D721Med (cell line): ENCODE results near the gene AHNAK2.
"Not testable (repeated sequence)": the region's sequence is repeated elsewhere in the genome, so short reads cannot be mapped to it uniquely, and the experiment has no call there.

ENCODE experiments used
- DNase-seq: peaks from one replicate; pipeline ENCODE4 v3.0.0; 2011; ENCODE audit warnings: low spot score; ENCODE audit not compliant: insufficient read length
- FAIRE-seq: peaks from 2 replicates; lab custom pipeline; 2011; peaks lifted over from hg19 to GRCh38; lab: Jason Lieb, UNC
- TF ChIP-seq, protein P1 (sequence below): IDR thresholded peaks from 2 replicates; pipeline ENCODE4 v1.5.1; 2012; ENCODE audit warnings: mild to moderate bottlenecking, control low read depth; ENCODE audit not compliant: insufficient read depth; ENCODE audit errors: missing control alignments

The AHNAK2 gene

DNA sequence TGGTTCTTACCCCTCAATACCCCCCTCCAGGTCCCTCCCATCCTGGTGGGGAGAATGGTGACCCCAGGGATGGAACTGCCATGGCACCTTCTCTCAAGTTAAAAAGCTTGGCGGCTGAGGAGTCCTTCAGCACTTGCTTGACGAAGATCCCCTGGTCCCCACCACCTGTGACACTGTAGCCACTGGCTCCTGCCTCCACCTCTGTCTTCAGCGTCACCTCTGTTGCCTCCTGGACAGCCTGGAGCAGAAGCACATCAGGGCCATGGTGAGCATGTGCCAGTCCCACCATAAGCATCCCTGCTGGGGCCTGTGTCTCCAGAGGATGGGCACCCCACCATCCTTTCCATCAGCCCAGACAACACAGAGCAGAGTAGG is 22.8 kb downstream of the AHNAK2 start:
- TF ChIP-seq, protein P1, sequence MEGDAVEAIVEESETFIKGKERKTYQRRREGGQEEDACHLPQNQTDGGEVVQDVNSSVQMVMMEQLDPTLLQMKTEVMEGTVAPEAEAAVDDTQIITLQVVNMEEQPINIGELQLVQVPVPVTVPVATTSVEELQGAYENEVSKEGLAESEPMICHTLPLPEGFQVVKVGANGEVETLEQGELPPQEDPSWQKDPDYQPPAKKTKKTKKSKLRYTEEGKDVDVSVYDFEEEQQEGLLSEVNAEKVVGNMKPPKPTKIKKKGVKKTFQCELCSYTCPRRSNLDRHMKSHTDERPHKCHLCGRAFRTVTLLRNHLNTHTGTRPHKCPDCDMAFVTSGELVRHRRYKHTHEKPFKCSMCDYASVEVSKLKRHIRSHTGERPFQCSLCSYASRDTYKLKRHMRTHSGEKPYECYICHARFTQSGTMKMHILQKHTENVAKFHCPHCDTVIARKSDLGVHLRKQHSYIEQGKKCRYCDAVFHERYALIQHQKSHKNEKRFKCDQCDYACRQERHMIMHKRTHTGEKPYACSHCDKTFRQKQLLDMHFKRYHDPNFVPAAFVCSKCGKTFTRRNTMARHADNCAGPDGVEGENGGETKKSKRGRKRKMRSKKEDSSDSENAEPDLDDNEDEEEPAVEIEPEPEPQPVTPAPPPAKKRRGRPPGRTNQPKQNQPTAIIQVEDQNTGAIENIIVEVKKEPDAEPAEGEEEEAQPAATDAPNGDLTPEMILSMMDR = no peak
- DNase-seq (no peak), FAIRE-seq (no peak)

DNA sequence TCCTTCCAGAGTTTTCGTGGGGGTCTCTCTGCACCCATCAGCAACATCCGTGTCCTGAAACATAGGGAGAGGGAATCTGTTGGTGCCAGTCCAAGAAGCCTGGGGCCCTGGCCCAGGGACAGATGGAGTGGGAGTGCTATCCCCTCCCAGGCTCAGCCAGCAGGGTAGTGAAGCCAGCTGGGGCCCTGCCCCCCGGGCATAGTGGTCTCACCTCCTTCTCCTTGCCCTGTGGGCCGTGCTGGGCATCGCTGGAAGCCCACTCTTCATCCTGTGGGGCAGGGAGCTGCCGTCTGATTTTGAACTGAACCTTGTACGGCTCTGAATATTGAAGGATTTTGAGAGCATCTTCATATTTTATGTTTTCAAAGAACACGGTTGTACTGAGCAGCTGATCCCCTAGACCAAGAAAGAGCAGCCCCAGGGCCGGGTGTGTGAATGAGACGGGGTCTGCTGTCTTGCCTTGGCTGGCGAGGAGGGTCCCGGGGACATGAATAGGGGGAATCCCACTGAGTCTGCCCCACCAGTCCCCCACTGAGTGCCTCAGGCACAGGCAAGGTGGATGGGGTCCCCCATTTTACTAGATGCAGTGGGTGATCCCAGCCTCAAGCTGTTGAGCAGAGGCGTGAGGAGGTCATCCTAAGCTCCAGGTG is 23.3 kb downstream of the AHNAK2 start:
- TF ChIP-seq, protein P1 = no peak
- FAIRE-seq (no peak), DNase-seq (no peak)

DNA sequence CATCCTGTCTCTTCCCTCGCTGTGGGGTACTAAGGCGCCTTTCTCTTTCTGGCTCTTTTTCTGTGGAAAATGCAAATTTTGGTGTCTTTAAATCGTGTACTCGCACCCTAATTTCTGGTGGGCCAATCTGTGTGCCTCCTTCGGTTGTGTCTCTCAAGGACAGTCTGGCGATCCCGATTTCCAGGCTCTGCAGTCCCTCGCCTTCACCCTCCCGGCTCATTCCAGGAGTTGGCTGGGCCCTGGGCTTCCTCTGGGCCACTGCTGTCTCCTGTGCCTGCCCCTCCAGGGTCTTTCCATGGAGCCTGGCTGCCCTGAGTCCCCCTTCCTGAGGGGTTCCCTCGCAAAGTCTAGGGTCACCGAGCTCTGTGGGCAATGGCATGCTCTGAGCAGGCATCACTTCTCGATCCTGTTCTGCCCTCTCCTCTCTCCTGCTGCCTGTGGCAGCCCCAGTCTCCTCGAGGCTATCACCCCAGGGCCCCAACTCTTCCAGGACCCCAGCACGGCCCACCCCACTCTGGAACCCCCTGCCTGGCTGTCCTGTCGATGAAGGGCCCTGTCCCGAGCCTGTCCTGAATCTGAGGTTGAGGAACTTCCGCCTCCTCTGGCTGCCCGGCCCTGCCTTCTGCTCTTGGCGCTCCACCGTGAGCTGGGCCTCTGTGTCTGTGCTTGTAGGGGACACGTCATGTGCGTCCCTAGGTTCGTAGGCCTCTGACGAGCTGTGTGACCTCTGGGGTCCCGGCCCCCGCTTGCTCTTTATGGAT is 24.1 kb downstream of the AHNAK2 start:
- FAIRE-seq (no peak), DNase-seq (no peak)
- TF ChIP-seq, protein P1 = no peak

DNA sequence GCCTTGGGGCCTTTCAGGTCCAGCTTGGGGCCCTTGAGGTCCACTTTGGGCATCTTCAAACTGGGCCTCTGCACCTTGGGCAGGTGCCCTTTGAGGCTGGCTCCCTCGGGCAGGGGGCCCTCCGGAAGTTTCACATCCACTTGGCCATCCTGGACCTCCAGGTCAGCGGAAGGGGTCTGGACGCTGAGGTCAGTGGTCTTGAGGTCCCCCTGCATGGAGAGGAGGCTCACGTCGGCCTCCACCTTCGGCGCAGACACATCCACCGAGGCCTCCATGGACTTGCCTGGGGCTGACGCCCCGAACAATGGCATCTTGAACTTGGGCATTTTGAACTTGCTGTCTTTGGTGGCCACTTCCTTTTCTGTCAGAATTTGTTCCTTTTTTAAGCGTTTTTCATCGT is 25.1 kb downstream of the AHNAK2 start:
- TF ChIP-seq, protein P1 = no peak

DNA sequence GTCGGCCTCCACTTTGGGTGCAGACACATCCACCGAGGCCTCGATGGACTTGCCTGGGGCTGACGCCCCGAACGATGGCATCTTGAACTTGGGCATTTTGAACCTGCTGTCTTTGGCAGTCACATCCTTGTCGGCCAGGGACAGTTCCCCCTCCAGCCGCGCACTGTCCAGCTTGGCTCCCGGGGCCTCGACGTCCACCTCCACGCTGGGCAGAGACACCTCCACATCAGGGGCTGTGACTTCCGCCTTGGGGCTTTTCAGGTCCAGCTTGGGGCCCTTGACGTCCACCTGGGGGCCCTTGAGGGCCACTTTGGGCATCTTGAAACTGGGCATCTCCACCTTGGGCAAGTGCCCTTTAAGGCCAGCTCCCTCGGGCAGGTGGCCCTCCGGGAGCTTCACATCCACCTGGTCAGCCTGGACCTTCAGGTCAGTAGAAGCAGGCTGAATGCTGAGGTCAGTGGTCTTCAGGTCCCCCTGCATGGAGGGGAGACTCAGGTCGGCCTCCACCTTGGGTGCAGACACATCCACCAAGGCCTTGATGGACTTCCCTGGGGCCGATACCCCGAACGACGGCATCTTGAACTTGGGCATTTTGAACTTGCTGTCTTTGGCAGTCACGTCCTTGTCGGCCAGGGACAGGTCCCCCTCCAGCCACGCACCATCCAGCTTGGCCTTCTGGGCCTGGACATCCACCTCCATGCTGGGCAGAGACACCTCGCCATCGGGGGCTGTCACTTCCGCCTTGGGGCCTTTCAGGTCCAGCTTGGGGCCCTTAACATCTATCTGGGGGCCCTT is 26.1 kb downstream of the AHNAK2 start:
- not testable (repeated sequence) for DNase-seq, FAIRE-seq

More for the DNA sequence above, 25.1 kb downstream of the AHNAK2 start:
- FAIRE-seq (no peak), DNase-seq (no peak)

DNA sequence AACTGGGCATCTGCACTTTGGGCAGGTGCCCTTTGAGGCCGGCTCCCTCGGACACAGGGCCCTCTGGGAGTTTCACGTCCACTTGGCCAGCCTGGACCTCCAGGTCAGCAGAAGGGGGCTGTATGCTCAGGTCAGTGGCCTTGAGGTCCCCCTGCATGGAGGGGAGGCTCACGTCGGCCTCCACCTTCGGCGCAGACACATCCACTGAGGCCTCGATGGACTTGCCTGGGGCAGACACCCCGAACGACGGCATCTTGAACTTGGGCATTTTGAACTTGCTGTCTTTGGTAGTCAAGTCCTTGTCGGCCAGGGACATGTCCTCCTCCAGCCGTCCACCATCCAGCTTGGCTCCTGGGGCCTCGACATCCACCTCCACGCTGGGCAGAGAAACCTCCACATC is 27.5 kb downstream of the AHNAK2 start:
- FAIRE-seq = not testable (repeated sequence)

DNA sequence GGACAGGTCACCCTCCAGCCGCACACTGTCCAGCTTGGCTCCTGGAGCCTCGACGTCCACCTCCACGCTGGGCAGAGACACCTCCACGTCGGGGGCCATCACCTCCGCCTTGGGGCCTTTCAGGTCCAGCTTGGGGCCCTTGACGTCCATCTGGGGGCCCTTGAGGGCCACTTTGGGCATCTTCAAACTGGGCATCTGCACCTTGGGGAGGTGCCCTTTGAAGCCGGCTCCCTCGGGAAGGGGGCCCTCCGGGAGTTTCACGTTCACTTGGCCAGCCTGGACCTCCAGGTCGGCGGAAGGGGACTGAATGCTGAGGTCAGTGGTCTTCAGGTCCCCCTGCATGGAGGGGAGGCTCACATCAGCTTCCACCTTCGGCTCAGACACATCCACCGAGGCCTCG is 28.2 kb downstream of the AHNAK2 start:
- TF ChIP-seq, protein P1 = no peak
- no peak for FAIRE-seq
- no peak for DNase-seq

More for the DNA sequence above, 27.5 kb downstream of the AHNAK2 start:
- DNase-seq = not testable (repeated sequence)

DNA sequence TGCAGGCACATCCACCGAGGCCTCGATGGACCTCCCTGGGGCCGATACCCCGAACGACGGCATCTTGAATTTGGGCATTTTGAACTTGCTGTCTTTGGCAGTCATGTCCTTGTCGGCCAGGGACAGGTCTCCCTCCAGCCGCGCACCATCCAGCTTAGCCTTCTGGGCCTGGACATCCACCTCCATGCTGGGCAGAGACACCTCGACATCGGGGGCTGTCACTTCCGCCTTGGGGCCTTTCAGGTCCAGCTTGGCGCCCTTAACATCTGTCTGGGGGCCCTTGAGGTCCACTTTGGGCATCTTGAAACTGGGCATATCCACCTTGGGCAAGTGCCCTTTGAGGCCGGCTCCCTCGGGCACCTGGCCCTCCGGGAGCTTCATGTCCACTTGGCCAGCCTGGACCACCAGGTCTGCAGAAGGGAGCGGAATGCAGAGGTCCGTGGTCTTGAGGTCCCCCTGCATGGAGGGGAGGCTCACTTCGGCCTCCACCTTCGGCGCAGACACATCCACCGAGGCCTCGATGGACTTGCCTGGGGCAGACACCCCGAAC is 28.7 kb downstream of the AHNAK2 start:
- not testable (repeated sequence) for DNase-seq, FAIRE-seq
